GM08714 (cell line): ENCODE data around the gene TNS1.
"Not testable (repeated sequence)": the region's sequence is repeated elsewhere in the genome, so short reads cannot be mapped to it uniquely, and the experiment has no call there.

Experiments used
- H3K4me3 ChIP-seq: fragments of 200-500 bp; sonication (Bioruptor generic); 2 replicates; pipeline ENCODE4 v1.5.1; 2014; ENCODE audit warnings: mild to moderate bottlenecking, low read length, inconsistent platforms
- ZNF274 ChIP-seq: IDR thresholded peaks from 2 replicates; pipeline ENCODE4 v1.6.1; 2012; ENCODE audit warnings: mild to moderate bottlenecking, low read depth, low read length

The TNS1 gene

DNA sequence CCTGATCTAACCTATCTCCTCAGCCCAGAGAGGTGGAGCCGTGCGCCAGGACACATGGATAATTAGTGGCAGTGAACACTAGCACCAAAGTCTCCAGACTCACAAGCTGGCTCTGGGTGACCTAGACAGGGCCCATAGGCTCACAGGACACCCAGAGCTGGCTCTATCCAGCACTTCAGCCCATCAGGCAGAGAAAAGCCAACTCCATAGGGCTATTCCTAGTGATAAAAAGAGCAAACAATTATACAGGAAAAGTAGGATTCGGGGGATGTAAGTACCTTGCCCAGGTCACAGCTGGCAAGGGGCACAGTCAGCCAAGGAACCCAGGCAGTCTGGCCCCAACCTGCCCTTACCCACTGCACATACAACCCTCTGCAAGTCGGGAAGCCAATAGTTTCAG, 178.6 kb downstream of the TNS1 start:
- TF ChIP-seq ZNF274: no peak
- H3K4me3 ChIP-seq: no peak overlapping the region

- H3K4me3 ChIP-seq: no peak overlapping the region
- TF ChIP-seq ZNF274: no peak
Measured at GRCh38 chr2:217823626-217824025, 179.2 kb downstream of the TNS1 start.

GRCh38 chr2:217822296-217823252, 180.2 kb downstream of the TNS1 start:
- no peak for TF ChIP-seq ZNF274
- no peak overlapping the region for H3K4me3 ChIP-seq

DNA sequence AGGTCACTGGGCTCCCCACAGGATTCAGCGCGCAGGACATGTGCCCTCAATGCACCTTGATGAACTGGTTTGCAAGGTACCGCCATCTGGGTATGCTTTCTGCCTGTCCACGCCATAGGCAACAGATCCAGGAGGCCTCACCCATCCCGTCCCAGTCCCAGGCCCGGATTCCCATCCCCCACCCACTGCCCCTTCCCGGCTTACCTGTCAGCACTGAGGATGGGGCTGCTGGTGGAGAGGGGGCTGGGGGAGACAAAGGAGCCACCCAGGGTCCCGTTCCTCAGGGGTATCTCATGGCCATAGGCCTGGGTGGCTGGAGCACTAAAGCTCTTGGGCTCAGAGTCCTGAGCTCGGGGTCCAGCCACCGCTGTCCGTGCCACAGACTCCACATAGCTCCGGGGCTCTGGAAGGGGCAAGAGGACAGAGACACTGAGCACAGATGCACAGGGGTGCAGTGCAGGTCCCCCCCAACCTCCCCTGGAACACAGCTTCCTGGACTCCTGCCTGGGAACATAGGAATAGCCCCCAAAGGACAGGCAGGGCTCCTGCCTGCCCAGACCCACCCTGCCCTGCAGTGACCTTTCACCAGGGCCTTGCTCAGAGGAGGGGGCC, 181.2 kb downstream of the TNS1 start:
- H3K4me3 ChIP-seq: no peak overlapping the region
- TF ChIP-seq ZNF274: no peak

- no peak overlapping the region for H3K4me3 ChIP-seq
- no peak for TF ChIP-seq ZNF274
Measured at GRCh38 chr2:217820904-217821303, 181.9 kb downstream of the TNS1 start.

DNA sequence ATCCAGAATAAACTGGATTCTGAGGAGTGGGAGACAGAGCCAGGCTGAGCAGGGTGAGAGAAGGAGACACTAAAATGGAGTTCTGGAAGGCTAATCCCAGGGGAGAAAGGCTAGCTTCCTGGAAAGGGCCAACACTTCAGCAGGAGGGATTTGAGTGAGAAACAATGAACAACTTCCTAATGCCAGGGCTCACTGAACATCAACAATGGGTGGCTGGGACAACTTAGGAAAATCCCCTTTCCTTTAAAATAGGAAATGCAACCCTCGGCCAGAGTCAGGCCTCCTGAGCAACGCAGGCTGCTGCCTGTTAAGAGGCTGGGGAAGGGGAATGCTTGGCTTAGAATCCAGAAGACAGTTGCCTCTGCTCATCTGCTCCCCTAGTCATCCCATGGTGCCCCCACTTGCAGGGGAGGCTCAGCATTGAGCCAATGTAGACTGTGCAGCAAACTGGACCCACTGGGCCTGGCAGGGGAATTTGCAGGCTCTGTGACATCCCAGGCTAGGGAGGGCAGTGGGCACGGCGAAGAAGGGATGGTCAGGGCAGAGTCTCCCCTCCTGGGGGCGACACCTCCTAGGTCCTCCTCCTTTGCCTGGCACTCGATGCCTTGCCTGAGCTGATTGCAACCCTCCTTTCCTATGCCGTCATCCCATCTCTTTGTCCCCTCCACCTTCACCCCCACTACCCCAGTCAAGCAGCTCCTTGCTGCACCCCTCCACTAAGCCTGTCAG, 182.5 kb downstream of the TNS1 start:
- no peak overlapping the region for H3K4me3 ChIP-seq
- TF ChIP-seq ZNF274: no peak

GRCh38 chr2:217818293-217818850, 184.4 kb downstream of the TNS1 start:
- no peak for TF ChIP-seq ZNF274
- H3K4me3 ChIP-seq: no peak overlapping the region

GRCh38 chr2:217817466-217818292, 185.1 kb downstream of the TNS1 start:
- no peak for TF ChIP-seq ZNF274
- no peak overlapping the region for H3K4me3 ChIP-seq

DNA sequence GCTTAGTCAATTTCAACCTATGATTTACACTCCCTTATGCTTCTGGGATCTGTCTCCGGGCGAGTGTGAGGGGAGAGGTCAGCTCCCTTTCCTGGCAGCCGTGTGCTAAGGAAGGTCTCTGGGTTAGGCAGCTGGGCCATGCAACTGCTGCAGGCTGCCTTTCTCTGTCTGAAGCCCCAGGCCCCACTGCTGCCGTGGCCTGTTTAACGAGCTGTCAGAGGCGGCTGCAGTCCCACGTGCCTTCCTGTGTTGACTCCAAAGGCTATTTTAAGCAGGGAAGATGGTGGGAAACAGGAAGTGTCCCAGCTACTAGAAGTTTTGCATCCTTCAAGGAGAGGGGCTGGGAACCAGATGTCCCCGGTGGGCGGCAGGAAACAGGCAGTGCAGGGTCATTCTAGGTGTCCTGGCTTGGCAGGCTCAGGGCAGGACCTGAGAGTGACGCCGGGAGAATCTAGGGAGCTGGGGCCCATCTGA, 186.4 kb downstream of the TNS1 start:
- no peak for TF ChIP-seq ZNF274
- no peak overlapping the region for H3K4me3 ChIP-seq

DNA sequence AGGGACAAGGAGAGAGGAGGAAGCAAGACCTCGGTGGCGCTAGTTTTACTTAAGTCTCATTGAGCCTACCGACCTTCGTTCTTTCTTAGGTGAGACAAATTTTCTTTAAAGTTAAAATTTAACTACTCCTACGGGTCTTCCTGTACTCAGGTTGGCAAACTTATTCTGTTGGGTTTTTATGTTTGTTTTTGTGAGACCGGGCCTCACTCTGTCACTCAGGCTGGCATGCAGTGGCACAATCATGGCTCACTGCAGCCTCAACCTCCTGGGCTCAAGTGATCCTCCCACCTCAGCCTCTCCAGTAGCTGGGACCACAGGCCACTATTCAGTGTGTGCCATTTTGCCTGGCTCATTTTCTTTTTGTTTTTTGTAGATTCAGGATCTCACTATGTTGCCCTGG, 189.0 kb downstream of the TNS1 start:
- no peak for TF ChIP-seq ZNF274
- no peak overlapping the region for H3K4me3 ChIP-seq

GRCh38 chr2:217812170-217812569, 190.6 kb downstream of the TNS1 start:
- TF ChIP-seq ZNF274: no peak
- H3K4me3 ChIP-seq: no peak overlapping the region

DNA sequence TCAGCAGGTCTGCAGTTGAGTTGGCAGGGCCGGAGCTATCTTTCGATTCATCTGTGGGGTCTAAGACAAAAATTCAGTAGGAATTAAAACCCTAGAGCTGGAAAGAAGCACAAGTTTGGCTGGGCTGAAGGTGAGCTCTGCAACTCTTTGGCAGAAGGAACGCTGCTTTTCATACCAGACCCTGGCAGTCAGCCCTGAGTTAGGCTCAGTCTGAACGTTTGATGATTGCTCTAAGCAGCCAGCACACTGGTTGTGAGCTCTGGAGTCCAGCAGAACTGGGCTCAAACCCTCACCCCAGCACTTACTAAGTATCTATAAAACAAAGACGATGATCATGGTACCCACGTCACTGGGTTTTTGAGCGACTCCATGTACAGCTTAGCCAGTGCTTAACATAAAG, 192.5 kb downstream of the TNS1 start:
- TF ChIP-seq ZNF274: no peak
- no peak overlapping the region for H3K4me3 ChIP-seq

- no peak for TF ChIP-seq ZNF274
Measured at GRCh38 chr2:217809736-217810135, 193.1 kb downstream of the TNS1 start.

GRCh38 chr2:217808967-217809366, 193.8 kb downstream of the TNS1 start:
- not testable (repeated sequence) for H3K4me3 ChIP-seq

More at GRCh38 chr2:217809736-217810135, 193.1 kb downstream of the TNS1 start:
- no peak overlapping the region for H3K4me3 ChIP-seq
